Measurements from ENCODE around the gene SAAL1.

SAAL1 gene

DNA sequence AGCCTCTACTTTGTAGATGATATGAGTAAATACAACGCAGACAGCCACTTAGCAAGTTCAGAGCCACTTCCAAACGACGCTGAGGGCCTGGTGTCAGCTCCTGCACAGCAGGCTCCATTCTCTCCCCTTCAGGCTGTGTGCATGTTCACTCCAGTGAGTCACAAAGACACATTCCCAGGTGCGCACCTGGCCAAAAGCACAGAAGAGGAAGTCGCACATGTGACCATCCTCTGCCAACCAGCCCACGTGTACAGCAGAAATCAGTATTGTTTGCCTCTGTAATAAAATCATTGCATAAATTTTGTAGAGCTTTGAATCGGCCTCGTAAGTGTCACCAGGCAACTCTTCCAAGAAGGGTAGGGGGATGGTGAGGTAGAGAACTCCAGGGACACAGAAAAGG is 40.3 kb downstream of the SAAL1 start:
- Histone ChIP-seq H3K4me3 (ENCODE audit: insufficient read depth in 1 of 2, low read depth in 1 of 2, low read length in 2 of 2) (no peak overlapping the region), H2AK5ac (ENCODE audit: low read length, severe bottlenecking) (no peak overlapping the region), H2BK120ac (ENCODE audit: low read depth, low read length) (no peak overlapping the region), H3K4me1 (ENCODE audit: control insufficient read depth, insufficient read depth, low read depth, low read length) (no peaks in the 10 kb centered on the region), H2BK15ac (ENCODE audit: low read depth, poor library complexity, severe bottlenecking) (no peak overlapping the region), H3K27me3 (ENCODE audit: control insufficient read depth in 1 of 2, insufficient read depth in 1 of 2, low read length in 2 of 2) (no peaks in the 10 kb centered on the region), H3K18ac (ENCODE audit: low read depth in 1 of 2, low read length in 2 of 2) (no peak overlapping the region), H3K79me1 (replicated peaks; ENCODE audit: low read length, poor library complexity, severe bottlenecking) (no peaks in the 10 kb centered on the region), H3K27ac (ENCODE audit: low read length, poor library complexity, severe bottlenecking) (no peak overlapping the region), H4K8ac (ENCODE audit: low read length) (no peak overlapping the region), H2BK5ac (ENCODE audit: low read depth, low read length, poor library complexity, severe bottlenecking) (no peak overlapping the region), H3K14ac (ENCODE audit: low read length in 2 of 2) (no peak overlapping the region), H3K36me3 (ENCODE audit: control insufficient read depth in 1 of 2, insufficient read depth in 2 of 2, low read depth in 1 of 2, low read length in 2 of 2) (no peaks in the 10 kb centered on the region), H4K91ac (ENCODE audit: low read length) (no peak overlapping the region), H2AFZ (ENCODE audit: low read depth, low read length) (no peak overlapping the region), H3K9ac (ENCODE audit: low read length) (no peak overlapping the region), H3K4me2 (ENCODE audit: low read length, poor library complexity, severe bottlenecking) (no peak overlapping the region), H3K9me3 (ENCODE audit: control insufficient read depth, low read length) (no peaks in the 10 kb centered on the region), H3K23ac (ENCODE audit: low read length in 2 of 2) (no peak overlapping the region), H2BK12ac (ENCODE audit: low read length in 2 of 2) (no peak overlapping the region), H3K4ac (ENCODE audit: low read depth in 1 of 2, low read length in 2 of 2) (no peak overlapping the region)
- DNase-seq: no peak
- WGBS: 92% methylated on average over 8 of the region's 8 CpGs

DNA sequence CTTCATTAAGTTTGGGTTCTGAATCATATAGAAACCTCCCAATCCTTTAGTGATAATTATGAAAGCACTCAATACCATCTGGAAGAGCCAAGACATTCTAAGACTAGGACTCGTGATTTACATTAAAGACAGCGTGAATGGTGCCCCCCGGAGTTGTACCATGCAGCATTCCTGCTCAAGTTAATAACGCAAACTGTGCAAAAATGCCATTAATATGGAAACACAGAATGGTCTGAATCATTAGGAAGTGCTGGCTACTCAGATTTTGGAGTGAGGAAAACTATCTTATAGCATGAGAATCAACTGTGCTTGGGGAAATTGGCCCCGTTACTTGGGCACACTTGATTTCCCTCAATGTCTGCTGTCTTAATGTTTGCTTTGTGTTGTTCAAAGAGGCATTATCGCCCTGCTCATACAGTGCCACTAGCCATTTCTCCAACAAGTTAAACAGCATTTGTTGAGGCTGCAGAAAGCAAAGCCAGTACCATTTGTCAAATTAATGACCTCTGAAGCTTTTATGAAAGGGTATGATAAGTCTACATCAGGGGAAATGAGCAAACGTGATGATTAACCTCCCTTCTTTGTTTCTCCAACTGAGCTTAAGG is 41.3 kb downstream of the SAAL1 start:
- Histone ChIP-seq H3K4ac (ENCODE audit: low read depth in 1 of 2, low read length in 2 of 2) (no peak overlapping the region), H2BK5ac (ENCODE audit: low read depth, low read length, poor library complexity, severe bottlenecking) (no peak overlapping the region), H3K9ac (ENCODE audit: low read length) (no peak overlapping the region), H2BK15ac (ENCODE audit: low read depth, poor library complexity, severe bottlenecking) (no peak overlapping the region), H3K9me3 (ENCODE audit: control insufficient read depth, low read length) (no peaks in the 10 kb centered on the region), H3K18ac (ENCODE audit: low read depth in 1 of 2, low read length in 2 of 2) (no peak overlapping the region), H3K27ac (ENCODE audit: low read length, poor library complexity, severe bottlenecking) (no peak overlapping the region), H3K4me2 (ENCODE audit: low read length, poor library complexity, severe bottlenecking) (no peak overlapping the region), H4K91ac (ENCODE audit: low read length) (no peak overlapping the region), H2AFZ (ENCODE audit: low read depth, low read length) (no peak overlapping the region), H3K4me1 (ENCODE audit: control insufficient read depth, insufficient read depth, low read depth, low read length) (no peaks in the 10 kb centered on the region), H2AK5ac (ENCODE audit: low read length, severe bottlenecking) (no peak overlapping the region), H3K79me1 (replicated peaks; ENCODE audit: low read length, poor library complexity, severe bottlenecking) (no peaks in the 10 kb centered on the region), H3K36me3 (ENCODE audit: control insufficient read depth in 1 of 2, insufficient read depth in 2 of 2, low read depth in 1 of 2, low read length in 2 of 2) (no peaks in the 10 kb centered on the region), H3K14ac (ENCODE audit: low read length in 2 of 2) (no peak overlapping the region), H2BK12ac (ENCODE audit: low read length in 2 of 2) (no peak overlapping the region), H2BK120ac (ENCODE audit: low read depth, low read length) (no peak overlapping the region), H3K27me3 (ENCODE audit: control insufficient read depth in 1 of 2, insufficient read depth in 1 of 2, low read length in 2 of 2) (no peaks in the 10 kb centered on the region), H3K23ac (ENCODE audit: low read length in 2 of 2) (no peak overlapping the region), H3K4me3 (ENCODE audit: insufficient read depth in 1 of 2, low read depth in 1 of 2, low read length in 2 of 2) (no peak overlapping the region), H4K8ac (ENCODE audit: low read length) (no peak overlapping the region)
- no peak for DNase-seq
- WGBS: 98% methylated on average over 7 of the region's 7 CpGs

DNA sequence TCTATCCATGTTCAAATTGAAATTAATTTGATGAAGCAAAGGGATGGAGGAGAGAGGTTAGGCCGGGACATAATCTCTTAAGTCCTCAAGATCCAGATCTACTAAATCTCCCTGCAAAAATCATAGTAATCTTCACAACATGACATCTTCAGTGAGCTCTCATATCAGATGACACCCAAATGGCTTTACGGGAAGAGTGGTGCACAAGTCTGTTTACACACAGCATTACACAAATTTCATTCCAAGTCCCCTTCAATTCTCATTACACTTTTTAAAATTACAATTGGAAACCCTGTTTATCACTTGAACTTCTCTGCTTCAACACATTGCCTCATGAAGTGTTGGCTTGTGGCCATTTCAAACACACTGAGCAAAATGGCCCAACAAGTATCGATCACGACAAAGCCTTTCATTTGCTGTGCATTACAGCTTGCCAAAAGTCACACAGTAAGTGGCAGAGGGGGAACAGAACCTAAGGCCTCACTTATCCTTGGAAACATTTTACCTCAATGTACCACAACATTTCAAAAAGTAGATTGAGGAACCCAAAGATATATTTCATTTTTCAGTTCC is 41.9 kb downstream of the SAAL1 start:
- Histone ChIP-seq H3K9me3 (ENCODE audit: control insufficient read depth, low read length) (no peaks in the 10 kb centered on the region), H2AK5ac (ENCODE audit: low read length, severe bottlenecking) (no peak overlapping the region)
- WGBS: 95% methylated on average over 4 of the region's 4 CpGs

DNA sequence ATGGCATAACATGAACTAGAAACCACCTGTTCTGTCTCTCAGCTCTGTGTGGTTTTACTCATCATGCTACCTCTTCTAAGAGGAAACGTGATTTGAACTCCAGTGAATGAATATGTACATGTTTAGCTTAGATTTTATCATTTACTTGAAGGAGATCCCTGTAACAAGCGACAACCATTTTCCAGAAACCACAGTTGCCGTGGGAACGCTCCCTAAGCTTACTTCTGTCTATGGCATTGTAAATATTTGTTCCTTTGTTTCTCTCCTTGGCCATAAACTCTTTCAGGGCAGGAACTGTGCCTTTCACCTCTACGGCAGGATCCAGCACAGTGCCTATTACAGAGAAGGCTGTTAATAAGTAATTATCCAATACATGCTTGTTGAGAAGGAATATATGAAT is 42.8 kb downstream of the SAAL1 start:
- H3K9ac ChIP-seq (ENCODE audit: low read length): no peak overlapping the region
- H4K91ac ChIP-seq (ENCODE audit: low read length): no peak overlapping the region
- H2BK12ac ChIP-seq (ENCODE audit: low read length in 2 of 2): no peak overlapping the region
- H3K36me3 ChIP-seq (ENCODE audit: control insufficient read depth in 1 of 2, insufficient read depth in 2 of 2, low read depth in 1 of 2, low read length in 2 of 2): no peaks in the 10 kb centered on the region
- H3K4me1 ChIP-seq (ENCODE audit: control insufficient read depth, insufficient read depth, low read depth, low read length): no peaks in the 10 kb centered on the region
- H2AK5ac ChIP-seq (ENCODE audit: low read length, severe bottlenecking): no peak overlapping the region
- 89% methylated on average over 3 of the region's 5 CpGs for WGBS
- H3K4me3 ChIP-seq (ENCODE audit: insufficient read depth in 1 of 2, low read depth in 1 of 2, low read length in 2 of 2): no peak overlapping the region
- no peaks in the 10 kb centered on the region for H3K9me3 ChIP-seq (ENCODE audit: control insufficient read depth, low read length)
- no peak overlapping the region for H2BK120ac ChIP-seq (ENCODE audit: low read depth, low read length)
- peak; percentile 48 for DNase-seq
- no peak overlapping the region for H3K14ac ChIP-seq (ENCODE audit: low read length in 2 of 2)
- H3K79me1 ChIP-seq (replicated peaks; ENCODE audit: low read length, poor library complexity, severe bottlenecking): no peaks in the 10 kb centered on the region
- H3K23ac ChIP-seq (ENCODE audit: low read length in 2 of 2): no peak overlapping the region
- H3K27me3 ChIP-seq (ENCODE audit: control insufficient read depth in 1 of 2, insufficient read depth in 1 of 2, low read length in 2 of 2): no peaks in the 10 kb centered on the region
- no peak overlapping the region for H3K4me2 ChIP-seq (ENCODE audit: low read length, poor library complexity, severe bottlenecking)
- no peak overlapping the region for H2AFZ ChIP-seq (ENCODE audit: low read depth, low read length)
- no peak overlapping the region for H2BK15ac ChIP-seq (ENCODE audit: low read depth, poor library complexity, severe bottlenecking)
- H3K18ac ChIP-seq (ENCODE audit: low read depth in 1 of 2, low read length in 2 of 2): no peak overlapping the region
- no peak overlapping the region for H3K4ac ChIP-seq (ENCODE audit: low read depth in 1 of 2, low read length in 2 of 2)
- no peak overlapping the region for H4K8ac ChIP-seq (ENCODE audit: low read length)
- no peak overlapping the region for H3K27ac ChIP-seq (ENCODE audit: low read length, poor library complexity, severe bottlenecking)
- H2BK5ac ChIP-seq (ENCODE audit: low read depth, low read length, poor library complexity, severe bottlenecking): no peak overlapping the region

More for the DNA sequence above, 41.9 kb downstream of the SAAL1 start:
- H3K4me2 ChIP-seq (ENCODE audit: low read length, poor library complexity, severe bottlenecking): no peak overlapping the region
- no peak overlapping the region for H3K4ac ChIP-seq (ENCODE audit: low read depth in 1 of 2, low read length in 2 of 2)
- H2BK5ac ChIP-seq (ENCODE audit: low read depth, low read length, poor library complexity, severe bottlenecking): no peak overlapping the region
- no peak overlapping the region for H4K8ac ChIP-seq (ENCODE audit: low read length)
- H2BK15ac ChIP-seq (ENCODE audit: low read depth, poor library complexity, severe bottlenecking): no peak overlapping the region
- no peaks in the 10 kb centered on the region for H3K27me3 ChIP-seq (ENCODE audit: control insufficient read depth in 1 of 2, insufficient read depth in 1 of 2, low read length in 2 of 2)
- DNase-seq: no peak
- no peak overlapping the region for H3K9ac ChIP-seq (ENCODE audit: low read length)
- no peak overlapping the region for H4K91ac ChIP-seq (ENCODE audit: low read length)
- no peaks in the 10 kb centered on the region for H3K36me3 ChIP-seq (ENCODE audit: control insufficient read depth in 1 of 2, insufficient read depth in 2 of 2, low read depth in 1 of 2, low read length in 2 of 2)
- no peak overlapping the region for H3K14ac ChIP-seq (ENCODE audit: low read length in 2 of 2)
- H2BK12ac ChIP-seq (ENCODE audit: low read length in 2 of 2): no peak overlapping the region
- H3K23ac ChIP-seq (ENCODE audit: low read length in 2 of 2): no peak overlapping the region
- no peaks in the 10 kb centered on the region for H3K4me1 ChIP-seq (ENCODE audit: control insufficient read depth, insufficient read depth, low read depth, low read length)
- H2BK120ac ChIP-seq (ENCODE audit: low read depth, low read length): no peak overlapping the region
- H3K18ac ChIP-seq (ENCODE audit: low read depth in 1 of 2, low read length in 2 of 2): no peak overlapping the region
- no peak overlapping the region for H2AFZ ChIP-seq (ENCODE audit: low read depth, low read length)
- no peak overlapping the region for H3K4me3 ChIP-seq (ENCODE audit: insufficient read depth in 1 of 2, low read depth in 1 of 2, low read length in 2 of 2)
- H3K79me1 ChIP-seq (replicated peaks; ENCODE audit: low read length, poor library complexity, severe bottlenecking): no peaks in the 10 kb centered on the region
- H3K27ac ChIP-seq (ENCODE audit: low read length, poor library complexity, severe bottlenecking): no peak overlapping the region
